Cardiac fibroblast (primary cell): ENCODE measurements around the gene POLA2.
"Not testable (repeated sequence)": the region's sequence is repeated elsewhere in the genome, so short reads cannot be mapped to it uniquely, and the experiment has no call there.

Experiments used
- DNase-seq, 2 donors: peaks; one replicate each; pipeline versions ENCODE4 v3.0.0 to v3.0.0-alpha.2; 2010; ENCODE audit warnings: low read depth in 2 of 2
- H3K4me3 ChIP-seq, 2 donors: replicated peaks in 1 of 2; 1 replicate in 1 of 2; 2 replicates in 1 of 2; pipeline ENCODE4 v1.5.1; 2011; ENCODE audit warnings: low read depth in 2 of 2, low read length in 2 of 2, mild to moderate bottlenecking in 2 of 2, moderate library complexity in 1 of 2
- CTCF ChIP-seq: IDR thresholded peaks from one replicate; pipeline ENCODE4 v1.5.1; 2011; ENCODE audit warnings: low read depth, mild to moderate bottlenecking, low read length, inconsistent platforms

The POLA2 gene

GRCh38 chr11:65242389-65242788 is 19.4 kb upstream of the POLA2 start:
- TF ChIP-seq CTCF = no peak
- no peak for DNase-seq
- H3K4me3 ChIP-seq = no peak overlapping the region

GRCh38 chr11:65243797-65244196 is 18.0 kb upstream of the POLA2 start:
- H3K4me3 ChIP-seq = no peak overlapping the region
- DNase-seq = no peak
- TF ChIP-seq CTCF = no peak

- DNase-seq = not testable (repeated sequence)
Observed at GRCh38 chr11:65245046-65245445, 16.7 kb upstream of the POLA2 start.

GRCh38 chr11:65246506-65246905 is 15.3 kb upstream of the POLA2 start:
- no peak for DNase-seq
- H3K4me3 ChIP-seq = no peak overlapping the region
- TF ChIP-seq CTCF = no peak

More at GRCh38 chr11:65245046-65245445, 16.7 kb upstream of the POLA2 start:
- H3K4me3 ChIP-seq = not testable (repeated sequence)

- peak in 1 of 2 donors; percentile 27 for DNase-seq
- not testable (repeated sequence) for H3K4me3 ChIP-seq
Observed at GRCh38 chr11:65248184-65248710, 13.5 kb upstream of the POLA2 start.

GRCh38 chr11:65251476-65251875 is 10.3 kb upstream of the POLA2 start:
- H3K4me3 ChIP-seq = no peak overlapping the region
- peak; percentile 11 to 13 for DNase-seq
- no peak for TF ChIP-seq CTCF

GRCh38 chr11:65254724-65255123 is 7.0 kb upstream of the POLA2 start:
- no peak for TF ChIP-seq CTCF
- peak in 1 of 2 donors; percentile 53 for DNase-seq
- no peak overlapping the region for H3K4me3 ChIP-seq

- TF ChIP-seq CTCF = no peak
- no peak for DNase-seq
- H3K4me3 ChIP-seq = no peak overlapping the region
Observed at GRCh38 chr11:65258988-65259387, 2.8 kb upstream of the POLA2 start.
